Measurements from ENCODE around the gene HMGCL.
A peak's percentile ranks its signal among the peaks of the same experiment; 100 is the strongest.
"Not testable (repeated sequence)": the region's sequence is repeated elsewhere in the genome, so short reads cannot be mapped to it uniquely, and the experiment has no call there.

HMGCL gene

GRCh38 chr1:23825762-23826522 is 713 bp upstream of the HMGCL start:
- DNase-seq: no peak

- DNase-seq: no peak
These were observed 536 bp downstream of the HMGCL start for GRCh38 chr1:23824711-23825075.

- no peak for DNase-seq
These were observed 1.5 kb downstream of the HMGCL start for GRCh38 chr1:23823767-23824166.

GRCh38 chr1:23817633-23818032 is 7.6 kb downstream of the HMGCL start:
- no peak for DNase-seq

GRCh38 chr1:23816906-23817305 is 8.3 kb downstream of the HMGCL start:
- DNase-seq: peak; percentile 28

GRCh38 chr1:23816361-23816760 is 8.9 kb downstream of the HMGCL start:
- DNase-seq: no peak

- DNase-seq: no peak
These were observed 11.2 kb downstream of the HMGCL start for GRCh38 chr1:23814016-23814415.

GRCh38 chr1:23810818-23811540 is 14.2 kb downstream of the HMGCL start:
- peak; percentile 23 for DNase-seq

GRCh38 chr1:23809751-23810171 is 15.5 kb downstream of the HMGCL start:
- peak; percentile 69 for DNase-seq

- no peak for DNase-seq
These were observed 17.8 kb downstream of the HMGCL start for GRCh38 chr1:23807453-23807852.

- no peak for DNase-seq
These were observed 18.9 kb downstream of the HMGCL start for GRCh38 chr1:23806280-23806679.

GRCh38 chr1:23805025-23805424 is 20.2 kb downstream of the HMGCL start:
- no peak for DNase-seq

- DNase-seq: no peak
These were observed 20.9 kb downstream of the HMGCL start for GRCh38 chr1:23804183-23804835.

GRCh38 chr1:23803674-23804073 is 21.6 kb downstream of the HMGCL start:
- no peak for DNase-seq

GRCh38 chr1:23802809-23803342 is 22.4 kb downstream of the HMGCL start:
- not testable (repeated sequence) for DNase-seq

GRCh38 chr1:23801876-23802275 is 23.4 kb downstream of the HMGCL start:
- DNase-seq: no peak

- no peak for DNase-seq
These were observed 23.9 kb downstream of the HMGCL start for GRCh38 chr1:23801338-23801748.

- peak; percentile 68 for DNase-seq
These were observed 24.6 kb downstream of the HMGCL start, which contains the start of gene GALE for GRCh38 chr1:23800400-23801337. Gene GALE, minus strand, starts transcription at chr1:23800754. Its CDS starts 1,747 bp downstream, at chr1:23799007.

GRCh38 chr1:23799570-23800399 is 25.4 kb downstream of the HMGCL start:
- DNase-seq: no peak

- DNase-seq: no peak
These were observed 26.0 kb downstream of the HMGCL start for GRCh38 chr1:23799255-23799569.

- DNase-seq: no peak
These were observed 26.5 kb downstream of the HMGCL start for GRCh38 chr1:23798662-23799142.
